Neural progenitor cell (in vitro differentiated cells): Measurements from ENCODE around the gene MAN2A2.

ENCODE experiments used
- EZH2 ChIP-seq: fragments of 200-600 bp; sonication (generic); IDR thresholded peaks from 2 replicates; pipeline ENCODE4 v1.6.1; 2017; ENCODE audit warnings: antibody characterized with exemption, mild to moderate bottlenecking, moderate library complexity
- TF ChIP-seq, protein P1 (sequence below): fragments of 200-600 bp; sonication (generic); IDR thresholded peaks from 2 replicates; pipeline ENCODE4 v1.5.1; 2017; ENCODE audit warnings: antibody characterized with exemption, mild to moderate bottlenecking

DNA sequence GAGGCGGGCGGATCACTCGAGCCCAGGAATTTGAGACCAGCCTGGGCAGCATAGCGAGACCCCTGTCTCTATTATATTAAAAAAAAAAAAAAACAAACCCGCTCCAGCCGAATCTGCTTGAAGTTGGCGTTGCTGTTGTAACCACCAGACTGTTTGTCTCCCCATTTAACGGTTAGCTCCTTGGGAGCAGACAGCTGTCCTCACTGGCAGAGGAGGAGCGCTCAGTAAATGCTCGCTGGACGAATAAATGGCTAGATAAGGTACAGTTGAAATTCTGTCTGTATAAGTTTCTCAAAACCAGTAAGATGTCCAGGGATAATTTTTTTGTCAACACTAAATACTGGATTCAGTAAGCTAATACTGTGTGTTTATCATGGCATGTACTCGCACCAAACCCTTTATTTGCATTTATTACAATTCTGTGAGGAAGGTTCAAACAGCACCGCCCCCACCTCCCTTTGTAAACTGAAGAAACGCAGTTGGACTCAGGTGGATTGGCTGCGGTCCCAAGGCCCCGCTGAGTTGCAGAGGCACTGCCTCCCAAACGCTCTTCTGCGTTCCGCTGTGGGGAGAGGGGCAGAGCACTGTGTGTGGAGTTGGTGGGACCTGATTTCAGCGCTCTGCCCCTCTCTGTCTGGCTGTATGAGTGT, 52.6 kb downstream of the MAN2A2 start:
- TF ChIP-seq, protein P1, sequence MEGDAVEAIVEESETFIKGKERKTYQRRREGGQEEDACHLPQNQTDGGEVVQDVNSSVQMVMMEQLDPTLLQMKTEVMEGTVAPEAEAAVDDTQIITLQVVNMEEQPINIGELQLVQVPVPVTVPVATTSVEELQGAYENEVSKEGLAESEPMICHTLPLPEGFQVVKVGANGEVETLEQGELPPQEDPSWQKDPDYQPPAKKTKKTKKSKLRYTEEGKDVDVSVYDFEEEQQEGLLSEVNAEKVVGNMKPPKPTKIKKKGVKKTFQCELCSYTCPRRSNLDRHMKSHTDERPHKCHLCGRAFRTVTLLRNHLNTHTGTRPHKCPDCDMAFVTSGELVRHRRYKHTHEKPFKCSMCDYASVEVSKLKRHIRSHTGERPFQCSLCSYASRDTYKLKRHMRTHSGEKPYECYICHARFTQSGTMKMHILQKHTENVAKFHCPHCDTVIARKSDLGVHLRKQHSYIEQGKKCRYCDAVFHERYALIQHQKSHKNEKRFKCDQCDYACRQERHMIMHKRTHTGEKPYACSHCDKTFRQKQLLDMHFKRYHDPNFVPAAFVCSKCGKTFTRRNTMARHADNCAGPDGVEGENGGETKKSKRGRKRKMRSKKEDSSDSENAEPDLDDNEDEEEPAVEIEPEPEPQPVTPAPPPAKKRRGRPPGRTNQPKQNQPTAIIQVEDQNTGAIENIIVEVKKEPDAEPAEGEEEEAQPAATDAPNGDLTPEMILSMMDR = no peak
- TF ChIP-seq EZH2 = no peak
